Hepatocyte (in vitro differentiated cells): ENCODE measurements around the gene ARID3A. TPM values are rescaled to one million over a fixed set of nuclear protein-coding genes. Genes with fewer than 3 reads are reported as not detected.

Experiments used
- DNase-seq: peaks from one replicate; pipeline ENCODE4 v3.0.0-alpha.2; 2016; ENCODE audit warnings: low spot score
- H2AFZ ChIP-seq: fragments of 200-600 bp; sonication (generic); 2 replicates; pipeline ENCODE4 v1.6.0; 2016; ENCODE audit warnings: antibody characterized with exemption, mild to moderate bottlenecking
- H3K27ac ChIP-seq: fragments of 200-600 bp; sonication (generic); 2 replicates; pipeline ENCODE4 v1.5.1; 2016; ENCODE audit warnings: mild to moderate bottlenecking
- H3K27me3 ChIP-seq: fragments of 200-600 bp; sonication (generic); 2 replicates; pipeline ENCODE4 v1.6.1; 2016
- H3K36me3 ChIP-seq: fragments of 200-600 bp; sonication (generic); replicated peaks from 2 replicates; pipeline ENCODE4 v1.5.1; 2016; ENCODE audit warnings: low read depth; ENCODE audit not compliant: insufficient read depth
- H3K4me1 ChIP-seq: fragments of 200-600 bp; sonication (generic); 2 replicates; pipeline ENCODE4 v1.5.1; 2016; ENCODE audit warnings: mild to moderate bottlenecking, moderate library complexity; ENCODE audit not compliant: insufficient read depth
- H3K4me2 ChIP-seq: fragments of 200-600 bp; sonication (generic); 2 replicates; pipeline ENCODE4 v1.6.0; 2016
- H3K4me3 ChIP-seq: fragments of 200-600 bp; sonication (generic); 2 replicates; pipeline ENCODE4 v1.5.1; 2016; ENCODE audit warnings: mild to moderate bottlenecking
- H3K79me2 ChIP-seq: fragments of 200-600 bp; sonication (generic); 2 replicates; pipeline ENCODE4 v1.6.0; 2017; ENCODE audit warnings: mild to moderate bottlenecking
- H3K9me2 ChIP-seq: fragments of 200-600 bp; sonication (generic); replicated peaks from 2 replicates; pipeline ENCODE4 v1.6.0; 2017; ENCODE audit warnings: mild to moderate bottlenecking; ENCODE audit not compliant: insufficient read depth
- H3K9me3 ChIP-seq: fragments of 200-600 bp; sonication (generic); 2 replicates; pipeline ENCODE4 v1.5.1; 2016; ENCODE audit warnings: low read depth, mild to moderate bottlenecking
- H4K20me1 ChIP-seq: fragments of 200-600 bp; sonication (generic); 2 replicates; pipeline ENCODE4 v1.6.0; 2016; ENCODE audit warnings: mild to moderate bottlenecking; ENCODE audit not compliant: insufficient read depth, poor library complexity, severe bottlenecking
- CTCF ChIP-seq: fragments of 200-600 bp; sonication (generic); IDR thresholded peaks from 2 replicates; pipeline ENCODE4 v1.5.1; 2016; ENCODE audit warnings: antibody characterized with exemption, mild to moderate bottlenecking; ENCODE audit not compliant: poor library complexity
- EZH2 ChIP-seq: fragments of 200-600 bp; sonication (generic); IDR thresholded peaks from 2 replicates; pipeline ENCODE4 v1.6.1; 2016; ENCODE audit warnings: antibody characterized with exemption, mild to moderate bottlenecking, borderline replicate concordance
- EZH2phosphoT487 ChIP-seq: fragments of 200-600 bp; sonication (generic); IDR thresholded peaks from one replicate; pipeline ENCODE4 v1.6.1; 2018; ENCODE audit warnings: antibody characterized with exemption, mild to moderate bottlenecking, low read depth, moderate library complexity; ENCODE audit not compliant: unreplicated experiment, severe bottlenecking
- WGBS: methylation state at CpG from one replicate; pipeline ENCODE4 v1.1.6; 2016; ENCODE audit warnings: low lambda C conversion rate; ENCODE audit errors: missing lambda C conversion rate; 5-methylcytosine and 5-hydroxymethylcytosine counted together
- polyA plus RNA-seq: library from polyadenylated mRNA; unstranded; fragments of >200 nt; fragmentation: Nextera tagmentation; extraction: Ambion mirVana; gene quantifications from 2 replicates; pipeline ENCODE4 v1.2.1, GENCODE V29; 2016
- total RNA-seq: library from RNA; depleted of rRNA; stranded (reverse); fragments of >200 nt; gene quantifications from 2 replicates; pipeline ENCODE4 v1.2.3, GENCODE V29; 2014

The ARID3A gene
- total and polyA plus RNA-seq, 2 experiments from 2014 or later, result 122 to 180 TPM

- no peak overlapping the region for H3K4me2 ChIP-seq
- H3K9me3 ChIP-seq, result no peaks in the 10 kb centered on the region
- H3K27me3 ChIP-seq, result no peaks in the 10 kb centered on the region
- H3K27ac ChIP-seq, result no peak overlapping the region
- no peak overlapping the region for H2AFZ ChIP-seq
- TF ChIP-seq EZH2phosphoT487 (no peak), EZH2 (no peak), CTCF (no peak)
- peaks cover 18% of the 10 kb centered on the region for H3K79me2 ChIP-seq
- H3K4me3 ChIP-seq, result no peak overlapping the region
- 94% methylated on average over 22 of the region's 29 CpGs for WGBS
- H3K9me2 ChIP-seq, result no peaks in the 10 kb centered on the region
- H3K4me1 ChIP-seq, result no peaks in the 10 kb centered on the region
- H3K36me3 ChIP-seq, result no peaks in the 10 kb centered on the region
- no peak for DNase-seq
- peaks cover 10% of the 10 kb centered on the region for H4K20me1 ChIP-seq
These were observed 84.2 kb downstream of the ARID3A start for GRCh38 chr19:1009981-1010538.

- DNase-seq, result no peak
- H3K4me3 ChIP-seq, result no peak overlapping the region
- H3K4me1 ChIP-seq, result peaks cover 4% of the 10 kb centered on the region
- H3K4me2 ChIP-seq, result no peak overlapping the region
- WGBS, result 98% methylated on average over 38 of the region's 56 CpGs
- H2AFZ ChIP-seq, result no peak overlapping the region
- peaks cover 18% of the 10 kb centered on the region for H4K20me1 ChIP-seq
- TF ChIP-seq EZH2phosphoT487 (no peak), CTCF (no peak), EZH2 (no peak)
- no peak overlapping the region for H3K27ac ChIP-seq
- no peaks in the 10 kb centered on the region for H3K36me3 ChIP-seq
- no peaks in the 10 kb centered on the region for H3K9me2 ChIP-seq
- H3K79me2 ChIP-seq, result peaks cover 25% of the 10 kb centered on the region
- H3K27me3 ChIP-seq, result no peaks in the 10 kb centered on the region
- no peaks in the 10 kb centered on the region for H3K9me3 ChIP-seq
These were observed 85.0 kb downstream of the ARID3A start for GRCh38 chr19:1010586-1011510.

- Histone ChIP-seq H3K79me2 (peaks cover 36% of the 10 kb centered on the region), H2AFZ (no peak overlapping the region), H3K4me1 (peaks cover 12% of the 10 kb centered on the region), H3K27me3 (no peaks in the 10 kb centered on the region), H3K27ac (no peak overlapping the region), H3K9me2 (no peaks in the 10 kb centered on the region), H3K4me2 (no peak overlapping the region), H3K9me3 (no peaks in the 10 kb centered on the region), H4K20me1 (peaks cover 28% of the 10 kb centered on the region), H3K4me3 (no peak overlapping the region), H3K36me3 (no peaks in the 10 kb centered on the region)
- TF ChIP-seq EZH2 (no peak), EZH2phosphoT487 (no peak)
- WGBS, result 95% methylated on average over 24 of the region's 36 CpGs
- DNase-seq, result no peak
These were observed 86.0 kb downstream of the ARID3A start for GRCh38 chr19:1011831-1012333.

- Histone ChIP-seq H3K4me3 (no peak overlapping the region), H3K79me2 (peaks cover 40% of the 10 kb centered on the region), H3K27ac (no peak overlapping the region), H3K4me1 (peaks cover 17% of the 10 kb centered on the region), H3K36me3 (no peaks in the 10 kb centered on the region), H3K9me3 (no peaks in the 10 kb centered on the region), H3K9me2 (no peaks in the 10 kb centered on the region), H3K27me3 (no peaks in the 10 kb centered on the region), H3K4me2 (no peak overlapping the region), H2AFZ (no peak overlapping the region), H4K20me1 (peaks cover 32% of the 10 kb centered on the region)
- WGBS, result 98% methylated on average over 16 of the region's 18 CpGs
- no peak for TF ChIP-seq CTCF
- TF ChIP-seq EZH2phosphoT487, result no peak
- TF ChIP-seq EZH2, result no peak
- DNase-seq, result no peak
These were observed 86.5 kb downstream of the ARID3A start for GRCh38 chr19:1012334-1012733.
